Fibroblast of skin of left quadriceps (primary cell): ENCODE results near the gene ABCA4.

Source experiments
- DNase-seq, 2 experiments: peaks; one replicate each; pipeline ENCODE4 v3.0.0-alpha.2; 2013; ENCODE audit warnings: low read depth in 2 of 2

Gene ABCA4

GRCh38 chr1:94083681-94084080 is 37.3 kb downstream of the ABCA4 start:
- no peak for DNase-seq

- DNase-seq = peak; percentile 78 to 79
These were observed 39.2 kb downstream of the ABCA4 start for GRCh38 chr1:94081566-94082344.

GRCh38 chr1:94079989-94080388 is 41.0 kb downstream of the ABCA4 start:
- DNase-seq = no peak

GRCh38 chr1:94079080-94079940 is 41.6 kb downstream of the ABCA4 start:
- DNase-seq = no peak

GRCh38 chr1:94072840-94073522 is 48.0 kb downstream of the ABCA4 start:
- DNase-seq = no peak

GRCh38 chr1:94071976-94072375 is 49.0 kb downstream of the ABCA4 start:
- DNase-seq = no peak

GRCh38 chr1:94071391-94071790 is 49.6 kb downstream of the ABCA4 start:
- no peak for DNase-seq

- DNase-seq = no peak
These were observed 50.1 kb downstream of the ABCA4 start for GRCh38 chr1:94070865-94071264.

- DNase-seq = no peak
These were observed 51.0 kb downstream of the ABCA4 start for GRCh38 chr1:94069919-94070285.

GRCh38 chr1:94068999-94069918 is 51.7 kb downstream of the ABCA4 start:
- DNase-seq = no peak

- DNase-seq = no peak
These were observed 52.6 kb downstream of the ABCA4 start for GRCh38 chr1:94068096-94068998.

GRCh38 chr1:94067196-94067595 is 53.8 kb downstream of the ABCA4 start:
- no peak for DNase-seq

- no peak for DNase-seq
These were observed 57.6 kb downstream of the ABCA4 start for GRCh38 chr1:94063379-94063778.

GRCh38 chr1:94061513-94062443 is 59.2 kb downstream of the ABCA4 start:
- no peak for DNase-seq

- no peak for DNase-seq
These were observed 60.2 kb downstream of the ABCA4 start for GRCh38 chr1:94060720-94061119.

GRCh38 chr1:94058766-94059165 is 62.2 kb downstream of the ABCA4 start:
- DNase-seq = no peak

- no peak for DNase-seq
These were observed 64.0 kb downstream of the ABCA4 start for GRCh38 chr1:94056996-94057395.

- no peak for DNase-seq
These were observed 64.8 kb downstream of the ABCA4 start for GRCh38 chr1:94056171-94056570.

- no peak for DNase-seq
These were observed 65.4 kb downstream of the ABCA4 start for GRCh38 chr1:94055459-94056122.
